Body of pancreas (tissue), 4 donors: ENCODE measurements around the gene OGFOD2. TPM values are rescaled to one million over a fixed set of nuclear protein-coding genes. Genes with fewer than 3 reads are reported as not detected.

Experiments used
- ATAC-seq: fragments of 150-250 bp; one replicate; pipeline ENCODE4 v1.9.1; 2016
- DNase-seq, 4 donors: peaks; one replicate each; pipeline ENCODE4 v3.0.0-alpha.2; 2019
- H3K27ac ChIP-seq, 4 donors: fragments of 200-600 bp; sonication (generic); 1 replicate in 3 of 4; 2 replicates in 1 of 4; pipeline versions ENCODE4 v1.5.1 to v1.6.1; 2016 to 2019; ENCODE audit warnings: mild to moderate bottlenecking in 1 of 4, mixed read lengths in 1 of 4, moderate library complexity in 1 of 4
- H3K27me3 ChIP-seq, 2 donors: fragments of 200-600 bp; sonication (generic); one replicate each; pipeline ENCODE4 v1.6.0; 2016; ENCODE audit warnings: mild to moderate bottlenecking in 1 of 2
- H3K36me3 ChIP-seq, 2 donors: fragments of 200-600 bp; sonication (generic); replicated peaks in 1 of 2; 2 replicates each; pipeline ENCODE4 v1.5.1; 2016; ENCODE audit warnings: low read depth in 2 of 2; ENCODE audit not compliant: insufficient read depth in 1 of 2
- H3K4me1 ChIP-seq: fragments of 200-600 bp; sonication (generic); one replicate; pipeline ENCODE4 v1.6.0; 2016
- H3K4me3 ChIP-seq, 2 donors: fragments of 200-600 bp; sonication (generic); 1 replicate in 1 of 2; 2 replicates in 1 of 2; pipeline ENCODE4 v1.5.1; 2016 to 2019
- H3K9me3 ChIP-seq, 3 donors: fragments of 200-600 bp; sonication (generic); 1 replicate in 2 of 3; 2 replicates in 1 of 3; pipeline ENCODE4 v1.5.1; 2016
- CTCF ChIP-seq, 7 experiments: fragments of 450-650 bp in 4 of 7; fragments of 200-600 bp in 3 of 7; sonication (generic) in 3 of 7; IDR thresholded peaks; one replicate each; pipeline ENCODE4 v1.5.1; 2016 to 2019; ENCODE audit warnings: antibody characterized with exemption in 7 of 7
- POLR2A ChIP-seq, 3 donors: fragments of 450-650 bp; IDR thresholded peaks; one replicate each; pipeline ENCODE4 v1.6.1; 2016; ENCODE audit warnings: antibody characterized with exemption in 3 of 3, mild to moderate bottlenecking in 2 of 3
- WGBS, 2 donors: methylation state at CpG; one replicate each; pipeline ENCODE4 v1.1.5; 2017; 5-methylcytosine and 5-hydroxymethylcytosine counted together
- intact Hi-C: fragments of 100-400 bp; cut with DNase I; formaldehyde crosslinking; loops from one replicate; pipeline ENCODE4 v1.15.1; 2023
- total RNA-seq, 2 donors: library from RNA; depleted of rRNA; stranded (reverse); fragments of >200 nt; gene quantifications; one replicate each; pipeline ENCODE4 v1.1.0, GENCODE V29; 2016

OGFOD2 gene
- total RNA-seq, 2 donors from 2014 or later: 8.6 to 25.4 TPM

GRCh38 chr12:122975790-122976647, 975 bp downstream of the OGFOD2 start:
- Histone ChIP-seq H3K27me3 (no peaks in the 10 kb centered on the region), H3K27ac (peak overlapping the region; percentile 87 to 100 (median 96)), H3K4me1 (peaks cover 55% of the 10 kb centered on the region), H3K36me3 (no peaks in the 10 kb centered on the region), H3K4me3 (peak overlapping the region; percentile 98), H3K9me3 (no peaks in the 10 kb centered on the region)
- DNase-seq (no peak), ATAC-seq (no peak)
- intact Hi-C loops: no loop called here
- 0 to 8% methylated on average over 7 to 8 of the region's 8 CpGs for WGBS, 2 donors
- TF ChIP-seq CTCF (IDR thresholded peaks at IDR 0.05) (no peak), POLR2A (IDR thresholded peaks at IDR 0.05) (no peak)

GRCh38 chr12:122976648-122976975, 1.6 kb downstream of the OGFOD2 start:
- Histone ChIP-seq H3K27me3 (no peaks in the 10 kb centered on the region), H3K4me3 (no peak overlapping the region), H3K4me1 (peaks cover 61% of the 10 kb centered on the region), H3K9me3 (no peaks in the 10 kb centered on the region), H3K27ac (peak overlapping the region in 2 of 4 donors; percentile 98 to 100), H3K36me3 (no peaks in the 10 kb centered on the region)
- ATAC-seq (no peak), DNase-seq (no peak)
- 51 to 57% methylated on average over 3 to 15 of the region's 15 CpGs for WGBS, 2 donors
- TF ChIP-seq CTCF (IDR thresholded peaks at IDR 0.05) (no peak), POLR2A (IDR thresholded peaks at IDR 0.05) (no peak)
- intact Hi-C loops: no loop called here

GRCh38 chr12:122977153-122977552, 2.1 kb downstream of the OGFOD2 start:
- intact Hi-C loops: no loop called here
- no peak for DNase-seq

GRCh38 chr12:122977655-122978392, 2.8 kb downstream of the OGFOD2 start:
- ATAC-seq (no peak), DNase-seq (no peak)
- Histone ChIP-seq H3K36me3 (no peaks in the 10 kb centered on the region), H3K4me3 (no peak overlapping the region), H3K27me3 (no peaks in the 10 kb centered on the region), H3K27ac (no peak overlapping the region), H3K9me3 (no peaks in the 10 kb centered on the region), H3K4me1 (peaks cover 73% of the 10 kb centered on the region)
- WGBS, 2 donors: 59 to 70% methylated on average over 8 to 9 of the region's 9 CpGs
- TF ChIP-seq POLR2A (IDR thresholded peaks at IDR 0.05) (no peak), CTCF (IDR thresholded peaks at IDR 0.05) (no peak)
- intact Hi-C loops: no loop called here

More at GRCh38 chr12:122977153-122977552, 2.1 kb downstream of the OGFOD2 start:
- no peaks in the 10 kb centered on the region for H3K27me3 ChIP-seq
- TF ChIP-seq POLR2A (IDR thresholded peaks at IDR 0.05): no peak
- TF ChIP-seq CTCF (IDR thresholded peaks at IDR 0.05): no peak
- no peak for ATAC-seq
- WGBS, 2 donors: 70 to 74% methylated on average over 3 to 6 of the region's 6 CpGs
- no peaks in the 10 kb centered on the region for H3K36me3 ChIP-seq
- peak overlapping the region in 2 of 4 donors; percentile 98 to 100 for H3K27ac ChIP-seq
- H3K9me3 ChIP-seq: no peaks in the 10 kb centered on the region
- H3K4me3 ChIP-seq: no peak overlapping the region
- H3K4me1 ChIP-seq: peaks cover 66% of the 10 kb centered on the region
